WERI-Rb-1 (cell line): ENCODE results near the gene CD79B.

Experiments
- DNase-seq: peaks from one replicate; pipeline ENCODE4 v3.0.0-alpha.2; 2020
- H3K27ac ChIP-seq: fragments of 250-450 bp; sonication (Bioruptor Pico); 2 replicates; pipeline ENCODE4 v1.5.1; 2020; ENCODE audit warnings: mild to moderate bottlenecking, moderate library complexity
- H3K27me3 ChIP-seq: fragments of 250-450 bp; sonication (Bioruptor Pico); 2 replicates; pipeline ENCODE4 v1.5.1; 2021; ENCODE audit warnings: mild to moderate bottlenecking, low read depth, moderate library complexity; ENCODE audit not compliant: insufficient read depth, severe bottlenecking
- H3K36me3 ChIP-seq: fragments of 250-450 bp; sonication (Bioruptor Pico); 2 replicates; pipeline ENCODE4 v1.5.1; 2020; ENCODE audit warnings: mild to moderate bottlenecking, moderate library complexity
- H3K4me3 ChIP-seq: 2 replicates; pipeline ENCODE4 v1.5.1; 2011; ENCODE audit warnings: low read depth, mild to moderate bottlenecking, control low read depth, low read length
- H3K9me3 ChIP-seq: fragments of 250-450 bp; sonication (Bioruptor Pico); 2 replicates; pipeline ENCODE4 v1.5.1; 2021; ENCODE audit warnings: mild to moderate bottlenecking, moderate library complexity; ENCODE audit not compliant: severe bottlenecking
- TF ChIP-seq, protein P1 (sequence below): IDR thresholded peaks from 2 replicates; pipeline ENCODE4 v1.5.1; 2011; ENCODE audit warnings: low read depth, mild to moderate bottlenecking, control low read depth, inconsistent platforms, low read length

CD79B gene

DNA sequence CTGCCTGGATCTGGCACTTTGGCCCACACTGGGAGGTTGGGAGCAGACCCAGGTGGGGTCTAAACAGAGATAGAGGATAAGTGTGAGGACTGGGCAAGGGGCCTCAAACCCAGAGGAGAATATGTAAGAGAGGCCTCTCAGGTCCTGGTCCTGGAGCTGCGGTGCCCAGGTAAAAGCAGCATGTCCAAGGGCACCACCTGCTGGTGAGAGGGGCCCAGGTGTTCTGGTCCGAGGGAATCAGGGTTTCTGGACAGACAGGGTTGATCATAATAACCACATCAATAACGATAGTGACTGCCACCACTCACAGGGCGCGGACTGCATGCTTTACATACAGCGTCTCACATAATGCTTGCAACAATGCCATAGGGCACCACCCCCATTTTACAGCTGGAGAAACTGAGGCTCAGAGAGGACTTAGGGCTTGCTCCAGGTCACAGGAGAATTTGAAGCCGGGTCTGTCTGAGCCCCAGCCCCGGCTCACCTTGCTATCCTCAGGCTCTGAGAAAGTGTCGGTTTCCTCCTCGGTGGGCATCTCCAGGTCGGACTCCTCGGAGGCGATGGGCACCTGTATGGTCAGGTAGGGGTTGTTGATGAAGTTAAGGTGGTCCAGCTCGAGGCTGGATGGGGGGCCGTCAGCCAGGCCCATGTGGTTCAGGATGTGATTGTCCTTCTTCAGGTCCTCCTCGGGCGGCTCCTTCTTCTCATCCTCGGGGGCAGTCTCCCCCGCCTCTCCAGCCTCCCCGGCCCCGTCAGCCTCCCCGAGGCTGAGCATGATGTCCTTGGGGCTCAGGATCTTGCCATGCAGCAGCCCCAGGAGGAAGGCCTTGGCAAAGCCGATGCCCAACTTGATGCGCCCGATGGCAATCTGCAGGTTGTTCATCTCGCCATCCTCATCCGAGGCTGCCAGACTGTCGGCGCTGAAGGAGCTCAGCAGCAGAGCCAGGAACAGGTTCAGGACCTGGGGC is 19.1 kb upstream of the CD79B start:
- Histone ChIP-seq H3K36me3 (no peaks in the 10 kb centered on the region), H3K27ac (no peak overlapping the region), H3K9me3 (no peaks in the 10 kb centered on the region), H3K27me3 (no peaks in the 10 kb centered on the region), H3K4me3 (no peak overlapping the region)
- peak; percentile 72 for DNase-seq
- TF ChIP-seq, protein P1, sequence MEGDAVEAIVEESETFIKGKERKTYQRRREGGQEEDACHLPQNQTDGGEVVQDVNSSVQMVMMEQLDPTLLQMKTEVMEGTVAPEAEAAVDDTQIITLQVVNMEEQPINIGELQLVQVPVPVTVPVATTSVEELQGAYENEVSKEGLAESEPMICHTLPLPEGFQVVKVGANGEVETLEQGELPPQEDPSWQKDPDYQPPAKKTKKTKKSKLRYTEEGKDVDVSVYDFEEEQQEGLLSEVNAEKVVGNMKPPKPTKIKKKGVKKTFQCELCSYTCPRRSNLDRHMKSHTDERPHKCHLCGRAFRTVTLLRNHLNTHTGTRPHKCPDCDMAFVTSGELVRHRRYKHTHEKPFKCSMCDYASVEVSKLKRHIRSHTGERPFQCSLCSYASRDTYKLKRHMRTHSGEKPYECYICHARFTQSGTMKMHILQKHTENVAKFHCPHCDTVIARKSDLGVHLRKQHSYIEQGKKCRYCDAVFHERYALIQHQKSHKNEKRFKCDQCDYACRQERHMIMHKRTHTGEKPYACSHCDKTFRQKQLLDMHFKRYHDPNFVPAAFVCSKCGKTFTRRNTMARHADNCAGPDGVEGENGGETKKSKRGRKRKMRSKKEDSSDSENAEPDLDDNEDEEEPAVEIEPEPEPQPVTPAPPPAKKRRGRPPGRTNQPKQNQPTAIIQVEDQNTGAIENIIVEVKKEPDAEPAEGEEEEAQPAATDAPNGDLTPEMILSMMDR, result peak; percentile 85

GRCh38 chr17:63949576-63950250 is 17.6 kb upstream of the CD79B start:
- H3K9me3 ChIP-seq, result no peaks in the 10 kb centered on the region
- H3K4me3 ChIP-seq, result no peak overlapping the region
- no peak overlapping the region for H3K27ac ChIP-seq
- TF ChIP-seq, protein P1, result no peak
- H3K27me3 ChIP-seq, result no peaks in the 10 kb centered on the region
- H3K36me3 ChIP-seq, result no peaks in the 10 kb centered on the region
- DNase-seq, result no peak

DNA sequence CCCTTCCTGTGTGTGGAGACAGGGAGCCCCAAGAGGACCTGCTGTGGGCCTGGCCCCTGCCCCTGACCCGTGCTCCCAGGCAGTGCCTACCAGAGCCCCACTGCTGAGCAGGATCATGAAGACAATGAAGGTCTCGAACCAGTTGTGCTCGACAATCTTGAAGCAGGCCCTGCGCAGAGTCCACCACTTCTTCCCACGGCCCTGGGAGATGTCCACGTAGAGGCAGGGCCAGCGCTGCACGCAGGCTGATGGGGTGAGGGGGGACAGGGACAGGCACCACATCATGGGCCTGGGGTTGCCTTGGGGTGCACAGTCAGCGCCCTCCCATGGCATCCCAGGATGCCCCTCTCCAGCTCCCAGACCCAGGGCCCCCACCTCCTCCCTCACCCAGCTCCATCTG is 16.4 kb upstream of the CD79B start:
- no peak for DNase-seq
- Histone ChIP-seq H3K4me3 (no peak overlapping the region), H3K9me3 (no peaks in the 10 kb centered on the region), H3K36me3 (no peaks in the 10 kb centered on the region), H3K27me3 (no peaks in the 10 kb centered on the region), H3K27ac (no peak overlapping the region)
- TF ChIP-seq, protein P1, result no peak

GRCh38 chr17:63947711-63948330 is 15.7 kb upstream of the CD79B start:
- no peaks in the 10 kb centered on the region for H3K36me3 ChIP-seq
- TF ChIP-seq, protein P1, result no peak
- H3K27me3 ChIP-seq, result no peaks in the 10 kb centered on the region
- H3K4me3 ChIP-seq, result no peak overlapping the region
- no peak overlapping the region for H3K27ac ChIP-seq
- H3K9me3 ChIP-seq, result no peaks in the 10 kb centered on the region
- no peak for DNase-seq

GRCh38 chr17:63946440-63947363 is 14.6 kb upstream of the CD79B start:
- Histone ChIP-seq H3K36me3 (no peaks in the 10 kb centered on the region), H3K9me3 (no peaks in the 10 kb centered on the region), H3K27me3 (no peaks in the 10 kb centered on the region), H3K4me3 (no peak overlapping the region), H3K27ac (peak overlapping the region; percentile 35; the same call in 1 of the 2 replicates)
- DNase-seq, result peak; percentile 80
- TF ChIP-seq, protein P1, result peak; percentile 97
